Measurements from ENCODE around the gene RBL2. TPM values are rescaled to one million over a fixed set of nuclear protein-coding genes. Genes with fewer than 3 reads are reported as not detected.
"Not testable (repeated sequence)": the region's sequence is repeated elsewhere in the genome, so short reads cannot be mapped to it uniquely, and the experiment has no call there.

The RBL2 gene
- total RNA-seq, 6 donors from 2014 or later = 69.2 to 164 (median 84.9) TPM

- Histone ChIP-seq H3K4me1 (peaks cover 18 to 28% (median 21%) of the 10 kb centered on the region in 4 donors), H3K27me3 (no peaks in the 10 kb centered on the region), H3K27ac (peak overlapping the region; percentile 21 to 60 (median 44)), H3K9me3 (no peaks in the 10 kb centered on the region), H3K36me3 (no peaks in the 10 kb centered on the region), H3K4me3 (no peak overlapping the region)
- DNase-seq = no peak
- no peak for TF ChIP-seq CTCF (IDR thresholded peaks at IDR 0.05)
- TF ChIP-seq POLR2A (IDR thresholded peaks at IDR 0.05) = no peak
- TF ChIP-seq EP300 (IDR thresholded peaks at IDR 0.05) = no peak
- TF ChIP-seq POLR2AphosphoS5 (IDR thresholded peaks at IDR 0.05) = no peak
- ATAC-seq (ENCODE audit: low FRiP score in 2 of 2) = peak in 1 of 2 donors; percentile 80
- 83 to 93% methylated on average over 6 of the region's 6 CpGs for WGBS, 2 donors
These were observed 76.8 kb downstream of the RBL2 start for GRCh38 chr16:53511084-53511402.

- DNase-seq (peak in 1 of 2 donors; percentile 57), ATAC-seq (ENCODE audit: low FRiP score in 2 of 2) (peak; percentile 21 to 45)
- Histone ChIP-seq H3K27ac (peak overlapping the region in 3 of 4 donors; percentile 25 to 60 (median 58)), H3K9me3 (no peaks in the 10 kb centered on the region), H3K27me3 (no peaks in the 10 kb centered on the region), H3K36me3 (no peaks in the 10 kb centered on the region), H3K4me1 (peaks cover 22 to 32% (median 23%) of the 10 kb centered on the region in 4 donors), H3K4me3 (no peak overlapping the region)
- TF ChIP-seq POLR2A (IDR thresholded peaks at IDR 0.05) (peak in 1 of 4 donors; percentile 12), EP300 (IDR thresholded peaks at IDR 0.05) (no peak), POLR2AphosphoS5 (IDR thresholded peaks at IDR 0.05) (no peak), CTCF (IDR thresholded peaks at IDR 0.05) (peak in 1 of 6 experiments; percentile 15)
- WGBS, 2 donors = 69 to 83% methylated on average over 10 to 11 of the region's 12 CpGs
These were observed 77.4 kb downstream of the RBL2 start for GRCh38 chr16:53511403-53512280.

GRCh38 chr16:53512795-53513194 lies 78.5 kb downstream of the RBL2 start:
- not testable (repeated sequence) for H3K36me3 ChIP-seq; H3K9me3 ChIP-seq; H3K27ac ChIP-seq; DNase-seq; H3K4me3 ChIP-seq; ATAC-seq (ENCODE audit: low FRiP score in 2 of 2); H3K27me3 ChIP-seq
- H3K4me1 ChIP-seq = peaks cover 24 to 41% (median 29%) of the 10 kb centered on the region in 4 donors
- 96 to 100% methylated on average over 1 of the region's 1 CpG for WGBS, 2 donors

- no peaks in the 10 kb centered on the region for H3K9me3 ChIP-seq
- H3K36me3 ChIP-seq = no peaks in the 10 kb centered on the region
- peak overlapping the region in 3 of 4 donors; percentile 59 to 94 (median 73) for H3K27ac ChIP-seq
- DNase-seq (no peak), ATAC-seq (ENCODE audit: low FRiP score in 2 of 2) (peak in 1 of 2 donors; percentile 20)
- H3K4me3 ChIP-seq = no peak overlapping the region
- peaks cover 37 to 47% (median 39%) of the 10 kb centered on the region in 4 donors for H3K4me1 ChIP-seq
- TF ChIP-seq EP300 (IDR thresholded peaks at IDR 0.05) (peak in 3 of 4 donors; percentile 73 to 94 (median 85)), POLR2AphosphoS5 (IDR thresholded peaks at IDR 0.05) (peak; percentile 68 to 86), POLR2A (IDR thresholded peaks at IDR 0.05) (no peak)
- no peaks in the 10 kb centered on the region for H3K27me3 ChIP-seq
- WGBS, 2 donors = 68 to 72% methylated on average over 4 to 6 of the region's 6 CpGs
These were observed 81.0 kb downstream of the RBL2 start for GRCh38 chr16:53515259-53515658.

GRCh38 chr16:53515811-53516210 lies 81.5 kb downstream of the RBL2 start:
- no peak for TF ChIP-seq POLR2AphosphoS5 (IDR thresholded peaks at IDR 0.05)
- no peaks in the 10 kb centered on the region for H3K9me3 ChIP-seq
- H3K27ac ChIP-seq = peak overlapping the region in 3 of 4 donors; percentile 59 to 94 (median 73)
- H3K4me1 ChIP-seq = peaks cover 31 to 41% (median 35%) of the 10 kb centered on the region in 4 donors
- H3K4me3 ChIP-seq = no peak overlapping the region
- no peak for ATAC-seq (ENCODE audit: low FRiP score in 2 of 2)
- 80 to 89% methylated on average over 1 to 2 of the region's 2 CpGs for WGBS, 2 donors
- H3K36me3 ChIP-seq = no peaks in the 10 kb centered on the region
- no peak for DNase-seq
- no peaks in the 10 kb centered on the region for H3K27me3 ChIP-seq

GRCh38 chr16:53517851-53518250 lies 83.6 kb downstream of the RBL2 start:
- no peak overlapping the region for H3K4me3 ChIP-seq
- H3K9me3 ChIP-seq = no peaks in the 10 kb centered on the region
- ATAC-seq (ENCODE audit: low FRiP score in 2 of 2) = no peak
- H3K27me3 ChIP-seq = no peaks in the 10 kb centered on the region
- 89 to 91% methylated on average over 4 of the region's 4 CpGs for WGBS, 2 donors
- H3K4me1 ChIP-seq = peaks cover 24 to 33% (median 28%) of the 10 kb centered on the region in 4 donors
- H3K36me3 ChIP-seq = no peaks in the 10 kb centered on the region
- DNase-seq = no peak
- H3K27ac ChIP-seq = peak overlapping the region; percentile 79 to 94 (median 84)
- TF ChIP-seq EP300 (IDR thresholded peaks at IDR 0.05) (no peak), POLR2AphosphoS5 (IDR thresholded peaks at IDR 0.05) (no peak), POLR2A (IDR thresholded peaks at IDR 0.05) (no peak)

All from upper lobe of left lung (tissue), 6 donors.